Measurements from ENCODE around the gene RCC1.
"Not testable (repeated sequence)": the region's sequence is repeated elsewhere in the genome, so short reads cannot be mapped to it uniquely, and the experiment has no call there.

Gene RCC1

GRCh38 chr1:28510970-28511440 is 5.2 kb downstream of the RCC1 start:
- Histone ChIP-seq H3K27ac (ENCODE audit: low read length) (no peak overlapping the region), H3K4me3 (ENCODE audit: low read length in 2 of 2) (no peak overlapping the region), H3K9me3 (ENCODE audit: control insufficient read depth in 2 of 2, low read length in 2 of 2) (no peaks in the 10 kb centered on the region), H3K9ac (ENCODE audit: low read length in 2 of 2) (no peak overlapping the region), H3K27me3 (ENCODE audit: control insufficient read depth in 1 of 2, insufficient read depth in 2 of 2, low read length in 2 of 2) (no peaks in the 10 kb centered on the region), H3K36me3 (ENCODE audit: control insufficient read depth in 2 of 2, insufficient read depth in 2 of 2, low read length in 2 of 2) (peaks cover 35 to 37% of the 10 kb centered on the region in 2 donors), H3K4me1 (ENCODE audit: control insufficient read depth, insufficient read depth, low read length) (peaks cover 28% of the 10 kb centered on the region)

GRCh38 chr1:28512058-28512611 is 6.3 kb downstream of the RCC1 start:
- Histone ChIP-seq H3K9ac (ENCODE audit: low read length in 2 of 2) (no peak overlapping the region), H3K4me1 (ENCODE audit: control insufficient read depth, insufficient read depth, low read length) (peaks cover 25% of the 10 kb centered on the region), H3K4me3 (ENCODE audit: low read length in 2 of 2) (no peak overlapping the region), H3K9me3 (ENCODE audit: control insufficient read depth in 2 of 2, low read length in 2 of 2) (no peaks in the 10 kb centered on the region), H3K36me3 (ENCODE audit: control insufficient read depth in 2 of 2, insufficient read depth in 2 of 2, low read length in 2 of 2) (peaks cover 35 to 37% of the 10 kb centered on the region in 2 donors), H3K27ac (ENCODE audit: low read length) (no peak overlapping the region), H3K27me3 (ENCODE audit: control insufficient read depth in 1 of 2, insufficient read depth in 2 of 2, low read length in 2 of 2) (no peaks in the 10 kb centered on the region)

GRCh38 chr1:28514445-28514933 is 8.6 kb downstream of the RCC1 start:
- not testable (repeated sequence) for H3K27me3 ChIP-seq (ENCODE audit: control insufficient read depth in 1 of 2, insufficient read depth in 2 of 2, low read length in 2 of 2); H3K4me3 ChIP-seq (ENCODE audit: low read length in 2 of 2); H3K27ac ChIP-seq (ENCODE audit: low read length); H3K9me3 ChIP-seq (ENCODE audit: control insufficient read depth in 2 of 2, low read length in 2 of 2); H3K9ac ChIP-seq (ENCODE audit: low read length in 2 of 2)
- H3K36me3 ChIP-seq (ENCODE audit: control insufficient read depth in 2 of 2, insufficient read depth in 2 of 2, low read length in 2 of 2) = peaks cover 19 to 26% of the 10 kb centered on the region in 2 donors
- peaks cover 27% of the 10 kb centered on the region for H3K4me1 ChIP-seq (ENCODE audit: control insufficient read depth, insufficient read depth, low read length)

- Histone ChIP-seq H3K36me3 (ENCODE audit: control insufficient read depth in 2 of 2, insufficient read depth in 2 of 2, low read length in 2 of 2) (peaks cover 3 to 9% of the 10 kb centered on the region in 2 donors), H3K4me3 (ENCODE audit: low read length in 2 of 2) (no peak overlapping the region), H3K27ac (ENCODE audit: low read length) (no peak overlapping the region), H3K9ac (ENCODE audit: low read length in 2 of 2) (no peak overlapping the region), H3K4me1 (ENCODE audit: control insufficient read depth, insufficient read depth, low read length) (peaks cover 18% of the 10 kb centered on the region), H3K9me3 (ENCODE audit: control insufficient read depth in 2 of 2, low read length in 2 of 2) (no peaks in the 10 kb centered on the region), H3K27me3 (ENCODE audit: control insufficient read depth in 1 of 2, insufficient read depth in 2 of 2, low read length in 2 of 2) (no peaks in the 10 kb centered on the region)
Observed at GRCh38 chr1:28516518-28516956, 10.7 kb downstream of the RCC1 start.

GRCh38 chr1:28517649-28517999 is 11.8 kb downstream of the RCC1 start:
- peaks cover 0 to 8% of the 10 kb centered on the region in 2 donors for H3K36me3 ChIP-seq (ENCODE audit: control insufficient read depth in 2 of 2, insufficient read depth in 2 of 2, low read length in 2 of 2)
- peak overlapping the region; percentile 78 to 81 for H3K4me3 ChIP-seq (ENCODE audit: low read length in 2 of 2)
- H3K4me1 ChIP-seq (ENCODE audit: control insufficient read depth, insufficient read depth, low read length) = peaks cover 18% of the 10 kb centered on the region
- no peaks in the 10 kb centered on the region for H3K27me3 ChIP-seq (ENCODE audit: control insufficient read depth in 1 of 2, insufficient read depth in 2 of 2, low read length in 2 of 2)
- H3K9ac ChIP-seq (ENCODE audit: low read length in 2 of 2) = peak overlapping the region; percentile 64 to 69
- no peaks in the 10 kb centered on the region for H3K9me3 ChIP-seq (ENCODE audit: control insufficient read depth in 2 of 2, low read length in 2 of 2)
- peak overlapping the region; percentile 31 for H3K27ac ChIP-seq (ENCODE audit: low read length)

GRCh38 chr1:28518000-28518744 is 12.3 kb downstream of the RCC1 start:
- Histone ChIP-seq H3K4me1 (ENCODE audit: control insufficient read depth, insufficient read depth, low read length) (peaks cover 18% of the 10 kb centered on the region), H3K36me3 (ENCODE audit: control insufficient read depth in 2 of 2, insufficient read depth in 2 of 2, low read length in 2 of 2) (peaks cover 0 to 6% of the 10 kb centered on the region in 2 donors), H3K27me3 (ENCODE audit: control insufficient read depth in 1 of 2, insufficient read depth in 2 of 2, low read length in 2 of 2) (no peaks in the 10 kb centered on the region), H3K9ac (ENCODE audit: low read length in 2 of 2) (peak overlapping the region; percentile 65 to 75), H3K4me3 (ENCODE audit: low read length in 2 of 2) (peak overlapping the region; percentile 78 to 81), H3K27ac (ENCODE audit: low read length) (peak overlapping the region; percentile 31), H3K9me3 (ENCODE audit: control insufficient read depth in 2 of 2, low read length in 2 of 2) (no peaks in the 10 kb centered on the region)

- Histone ChIP-seq H3K9me3 (ENCODE audit: control insufficient read depth in 2 of 2, low read length in 2 of 2) (no peaks in the 10 kb centered on the region), H3K27me3 (ENCODE audit: control insufficient read depth in 1 of 2, insufficient read depth in 2 of 2, low read length in 2 of 2) (no peaks in the 10 kb centered on the region), H3K36me3 (ENCODE audit: control insufficient read depth in 2 of 2, insufficient read depth in 2 of 2, low read length in 2 of 2) (peaks cover 0 to under 1% of the 10 kb centered on the region in 2 donors), H3K9ac (ENCODE audit: low read length in 2 of 2) (peak overlapping the region; percentile 65 to 75), H3K27ac (ENCODE audit: low read length) (no peak overlapping the region), H3K4me1 (ENCODE audit: control insufficient read depth, insufficient read depth, low read length) (peaks cover 18% of the 10 kb centered on the region), H3K4me3 (ENCODE audit: low read length in 2 of 2) (peak overlapping the region; percentile 78 to 81)
Observed at GRCh38 chr1:28518745-28519341, 13.0 kb downstream of the RCC1 start.

GRCh38 chr1:28519946-28520725 is 14.3 kb downstream of the RCC1 start:
- H3K4me1 ChIP-seq (ENCODE audit: control insufficient read depth, insufficient read depth, low read length) = peaks cover 18% of the 10 kb centered on the region

GRCh38 chr1:28520796-28521195 is 15.0 kb downstream of the RCC1 start:
- H3K36me3 ChIP-seq (ENCODE audit: control insufficient read depth in 2 of 2, insufficient read depth in 2 of 2, low read length in 2 of 2); H3K9ac ChIP-seq (ENCODE audit: low read length in 2 of 2); H3K27ac ChIP-seq (ENCODE audit: low read length); H3K27me3 ChIP-seq (ENCODE audit: control insufficient read depth in 1 of 2, insufficient read depth in 2 of 2, low read length in 2 of 2); H3K9me3 ChIP-seq (ENCODE audit: control insufficient read depth in 2 of 2, low read length in 2 of 2); H3K4me3 ChIP-seq (ENCODE audit: low read length in 2 of 2): not testable (repeated sequence)
- H3K4me1 ChIP-seq (ENCODE audit: control insufficient read depth, insufficient read depth, low read length) = peaks cover 18% of the 10 kb centered on the region

More at GRCh38 chr1:28519946-28520725, 14.3 kb downstream of the RCC1 start:
- Histone ChIP-seq H3K9ac (ENCODE audit: low read length in 2 of 2) (no peak overlapping the region), H3K27ac (ENCODE audit: low read length) (no peak overlapping the region), H3K27me3 (ENCODE audit: control insufficient read depth in 1 of 2, insufficient read depth in 2 of 2, low read length in 2 of 2) (no peaks in the 10 kb centered on the region), H3K4me3 (ENCODE audit: low read length in 2 of 2) (no peak overlapping the region), H3K9me3 (ENCODE audit: control insufficient read depth in 2 of 2, low read length in 2 of 2) (no peaks in the 10 kb centered on the region), H3K36me3 (ENCODE audit: control insufficient read depth in 2 of 2, insufficient read depth in 2 of 2, low read length in 2 of 2) (no peaks in the 10 kb centered on the region)

GRCh38 chr1:28521502-28522164 is 15.8 kb downstream of the RCC1 start:
- Histone ChIP-seq H3K36me3 (ENCODE audit: control insufficient read depth in 2 of 2, insufficient read depth in 2 of 2, low read length in 2 of 2) (no peaks in the 10 kb centered on the region), H3K27me3 (ENCODE audit: control insufficient read depth in 1 of 2, insufficient read depth in 2 of 2, low read length in 2 of 2) (no peaks in the 10 kb centered on the region), H3K4me3 (ENCODE audit: low read length in 2 of 2) (no peak overlapping the region), H3K4me1 (ENCODE audit: control insufficient read depth, insufficient read depth, low read length) (peaks cover 18% of the 10 kb centered on the region), H3K27ac (ENCODE audit: low read length) (no peak overlapping the region), H3K9me3 (ENCODE audit: control insufficient read depth in 2 of 2, low read length in 2 of 2) (no peaks in the 10 kb centered on the region), H3K9ac (ENCODE audit: low read length in 2 of 2) (no peak overlapping the region)
